ENCODE data around the gene CXCL1. TPM values are rescaled to one million over a fixed set of nuclear protein-coding genes. Genes with fewer than 3 reads are reported as not detected.

The CXCL1 gene
- 8.2 TPM for total RNA-seq
- long read RNA-seq, transcript CXCL1-201 (4 exons, 1,097 nt), result major isoform, 6 of 7 reads
- long read RNA-seq, partial matches to known transcripts, result 1 of 7 reads
- long read RNA-seq, other reads (novel, unspliced or antisense), result 0 of 7 reads

DNA sequence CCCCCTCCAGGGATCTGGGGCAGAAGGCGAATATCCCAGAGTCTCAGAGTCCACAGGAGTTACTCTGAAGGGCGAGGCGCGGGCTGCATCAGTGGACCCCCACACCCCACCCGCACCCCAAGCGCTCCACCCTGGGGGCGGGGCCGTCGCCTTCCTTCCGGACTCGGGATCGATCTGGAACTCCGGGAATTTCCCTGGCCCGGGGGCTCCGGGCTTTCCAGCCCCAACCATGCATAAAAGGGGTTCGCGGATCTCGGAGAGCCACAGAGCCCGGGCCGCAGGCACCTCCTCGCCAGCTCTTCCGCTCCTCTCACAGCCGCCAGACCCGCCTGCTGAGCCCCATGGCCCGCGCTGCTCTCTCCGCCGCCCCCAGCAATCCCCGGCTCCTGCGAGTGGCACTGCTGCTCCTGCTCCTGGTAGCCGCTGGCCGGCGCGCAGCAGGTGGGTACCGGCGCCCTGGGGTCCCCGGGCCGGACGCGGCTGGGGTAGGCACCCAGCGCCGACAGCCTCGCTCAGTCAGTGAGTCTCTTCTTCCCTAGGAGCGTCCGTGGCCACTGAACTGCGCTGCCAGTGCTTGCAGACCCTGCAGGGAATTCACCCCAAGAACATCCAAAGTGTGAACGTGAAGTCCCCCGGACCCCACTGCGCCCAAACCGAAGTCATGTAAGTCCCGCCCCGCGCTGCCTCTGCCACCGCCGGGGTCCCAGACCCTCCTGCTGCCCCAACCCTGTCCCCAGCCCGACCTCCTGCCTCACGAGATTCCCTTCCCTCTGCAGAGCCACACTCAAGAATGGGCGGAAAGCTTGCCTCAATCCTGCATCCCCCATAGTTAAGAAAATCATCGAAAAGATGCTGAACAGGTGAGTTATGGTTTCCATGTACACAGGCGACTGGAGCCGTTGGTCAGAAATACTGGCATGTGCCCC is at the start of gene CXCL1:
Gene CXCL1 (plus strand): TSS at position 264 of the 926 bp plus-strand sequence. CDS start 78 bp downstream, at position 342.
- no peaks in the 10 kb centered on the region for H3K27me3 ChIP-seq
- TF ChIP-seq, protein P1, sequence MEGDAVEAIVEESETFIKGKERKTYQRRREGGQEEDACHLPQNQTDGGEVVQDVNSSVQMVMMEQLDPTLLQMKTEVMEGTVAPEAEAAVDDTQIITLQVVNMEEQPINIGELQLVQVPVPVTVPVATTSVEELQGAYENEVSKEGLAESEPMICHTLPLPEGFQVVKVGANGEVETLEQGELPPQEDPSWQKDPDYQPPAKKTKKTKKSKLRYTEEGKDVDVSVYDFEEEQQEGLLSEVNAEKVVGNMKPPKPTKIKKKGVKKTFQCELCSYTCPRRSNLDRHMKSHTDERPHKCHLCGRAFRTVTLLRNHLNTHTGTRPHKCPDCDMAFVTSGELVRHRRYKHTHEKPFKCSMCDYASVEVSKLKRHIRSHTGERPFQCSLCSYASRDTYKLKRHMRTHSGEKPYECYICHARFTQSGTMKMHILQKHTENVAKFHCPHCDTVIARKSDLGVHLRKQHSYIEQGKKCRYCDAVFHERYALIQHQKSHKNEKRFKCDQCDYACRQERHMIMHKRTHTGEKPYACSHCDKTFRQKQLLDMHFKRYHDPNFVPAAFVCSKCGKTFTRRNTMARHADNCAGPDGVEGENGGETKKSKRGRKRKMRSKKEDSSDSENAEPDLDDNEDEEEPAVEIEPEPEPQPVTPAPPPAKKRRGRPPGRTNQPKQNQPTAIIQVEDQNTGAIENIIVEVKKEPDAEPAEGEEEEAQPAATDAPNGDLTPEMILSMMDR (IDR thresholded peaks at IDR 0.05), result no peak
- peak; percentile 76 for DNase-seq
- peak; percentile 73 for ATAC-seq
- H3K4me1 ChIP-seq, result peaks cover 4% of the 10 kb centered on the region
- intact Hi-C loops (cut with DNase I), result no loop called here
- no peaks in the 10 kb centered on the region for H3K9me3 ChIP-seq
- no peaks in the 10 kb centered on the region for H3K36me3 ChIP-seq
- H3K27ac ChIP-seq, result peak within 1 kb of the TSS; percentile 61
- peak within 1 kb of the TSS; percentile 60 for H3K4me3 ChIP-seq

DNA sequence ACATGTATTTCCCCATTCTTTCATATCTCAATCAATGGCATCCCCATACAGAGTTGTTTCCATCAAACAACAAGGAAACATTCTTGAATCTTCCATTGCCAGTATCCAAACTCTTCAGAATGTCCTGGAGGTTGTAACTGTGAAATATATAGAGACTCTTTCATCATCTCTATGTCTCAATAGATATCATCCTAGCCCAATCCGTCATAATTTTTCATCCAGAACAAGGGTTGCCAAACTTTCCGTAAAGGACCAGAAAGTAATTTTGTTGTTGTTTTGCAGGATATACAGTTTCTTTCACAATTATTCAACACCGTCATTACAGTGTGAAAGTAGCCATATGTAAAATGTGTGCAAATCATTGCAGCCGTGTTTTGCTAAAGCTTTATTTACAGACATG is 47.9 kb upstream of the CXCL1 start:
- Histone ChIP-seq H3K27me3 (no peaks in the 10 kb centered on the region), H3K36me3 (no peaks in the 10 kb centered on the region), H3K9me3 (no peaks in the 10 kb centered on the region), H3K27ac (no peak overlapping the region), H3K4me3 (no peak overlapping the region), H3K4me1 (no peaks in the 10 kb centered on the region)
- DNase-seq, result no peak
- TF ChIP-seq, protein P1 (IDR thresholded peaks at IDR 0.05), result no peak
- intact Hi-C loops (cut with DNase I), result no loop called here
- ATAC-seq, result no peak

DNA sequence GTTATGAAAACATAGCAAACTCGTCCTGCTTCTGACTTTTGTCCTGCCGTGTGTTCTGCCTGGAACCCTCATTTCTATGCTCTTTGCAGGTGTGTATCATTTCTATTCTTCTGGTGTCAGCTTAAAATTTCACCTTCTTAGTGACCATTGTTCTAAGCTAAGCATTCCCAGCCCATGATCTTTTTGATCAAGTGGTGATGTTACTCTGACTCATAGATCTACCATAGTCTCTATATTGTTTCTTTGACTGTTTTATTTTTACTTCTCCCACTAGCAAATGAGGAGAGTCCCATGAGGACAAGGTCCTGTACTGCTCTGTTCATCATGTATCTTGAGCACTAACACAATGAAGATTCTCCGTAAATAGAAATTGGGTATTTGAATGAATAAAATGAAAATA is 46.8 kb upstream of the CXCL1 start:
- DNase-seq (no peak), ATAC-seq (no peak)
- TF ChIP-seq, protein P1 (IDR thresholded peaks at IDR 0.05), result no peak
- Histone ChIP-seq H3K36me3 (no peaks in the 10 kb centered on the region), H3K27ac (no peak overlapping the region), H3K27me3 (no peaks in the 10 kb centered on the region), H3K4me1 (no peaks in the 10 kb centered on the region), H3K4me3 (no peak overlapping the region), H3K9me3 (no peaks in the 10 kb centered on the region)
- intact Hi-C loops (cut with DNase I), result no loop called here

DNA sequence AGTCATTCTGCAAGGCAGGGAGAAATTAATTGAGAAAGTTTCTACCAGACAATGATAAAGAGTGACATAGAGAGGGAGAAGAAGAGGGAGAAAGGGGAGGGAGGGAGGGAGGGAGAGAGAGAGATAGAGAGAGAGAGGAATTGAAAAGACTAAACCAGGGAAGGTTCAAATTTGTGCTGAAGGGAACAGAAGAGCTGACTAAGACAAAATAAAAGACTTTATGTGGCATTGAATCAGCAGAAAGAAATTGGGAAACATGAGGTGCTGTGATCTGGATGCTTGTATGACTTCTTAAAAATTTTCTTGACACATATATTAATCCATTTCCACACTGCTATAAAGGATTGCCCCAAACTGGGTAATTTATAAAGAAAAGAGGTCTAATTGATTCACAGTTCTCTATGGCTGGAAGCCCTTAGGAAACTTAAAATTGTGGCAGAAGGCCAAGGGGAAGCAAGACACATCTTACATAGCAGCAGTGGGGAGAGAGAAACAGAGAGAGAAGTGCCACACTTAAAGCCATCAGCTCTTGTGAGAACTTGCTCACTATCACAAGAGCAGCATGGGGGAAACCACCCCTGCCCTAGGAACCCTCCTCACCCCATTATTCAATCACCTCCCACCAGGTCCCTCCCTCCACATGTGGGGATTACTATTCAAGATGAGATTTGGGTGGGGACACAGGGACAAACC is 46.2 kb upstream of the CXCL1 start:
- DNase-seq, result no peak
- Histone ChIP-seq H3K4me3 (no peak overlapping the region), H3K27ac (no peak overlapping the region), H3K36me3 (no peaks in the 10 kb centered on the region), H3K9me3 (peaks cover 5% of the 10 kb centered on the region), H3K4me1 (no peaks in the 10 kb centered on the region), H3K27me3 (no peaks in the 10 kb centered on the region)
- intact Hi-C loops (cut with DNase I), result no loop called here
- ATAC-seq, result peak; percentile 64
- TF ChIP-seq, protein P1 (IDR thresholded peaks at IDR 0.05), result no peak

DNA sequence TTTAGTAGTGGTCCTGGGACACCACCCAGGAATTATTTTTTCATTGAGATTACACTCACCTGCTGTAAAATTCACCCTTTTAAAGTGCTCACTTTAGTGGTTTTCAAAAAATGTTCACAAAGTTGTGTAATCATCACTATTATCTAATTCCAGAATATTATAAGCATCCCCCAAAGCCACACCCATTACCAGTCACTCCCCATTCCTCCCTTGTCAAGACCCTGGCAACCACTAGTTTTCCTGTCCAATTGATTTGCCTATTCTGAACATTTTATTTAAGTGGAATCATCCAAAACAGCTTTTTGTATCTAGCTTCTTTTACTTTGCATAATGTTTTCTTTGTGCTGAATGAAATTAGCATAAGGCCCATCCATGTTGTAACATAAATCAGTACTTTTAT is 45.4 kb upstream of the CXCL1 start:
- TF ChIP-seq, protein P1 (IDR thresholded peaks at IDR 0.05), result no peak
- Histone ChIP-seq H3K4me1 (no peaks in the 10 kb centered on the region), H3K36me3 (no peaks in the 10 kb centered on the region), H3K27me3 (no peaks in the 10 kb centered on the region), H3K9me3 (peaks cover 6% of the 10 kb centered on the region), H3K27ac (no peak overlapping the region), H3K4me3 (no peak overlapping the region)
- DNase-seq (no peak), ATAC-seq (no peak)
- intact Hi-C loops (cut with DNase I), result no loop called here

All from upper lobe of right lung (tissue), 1 donor.